Measurements from ENCODE around the gene SYNGAP1.

DNA sequence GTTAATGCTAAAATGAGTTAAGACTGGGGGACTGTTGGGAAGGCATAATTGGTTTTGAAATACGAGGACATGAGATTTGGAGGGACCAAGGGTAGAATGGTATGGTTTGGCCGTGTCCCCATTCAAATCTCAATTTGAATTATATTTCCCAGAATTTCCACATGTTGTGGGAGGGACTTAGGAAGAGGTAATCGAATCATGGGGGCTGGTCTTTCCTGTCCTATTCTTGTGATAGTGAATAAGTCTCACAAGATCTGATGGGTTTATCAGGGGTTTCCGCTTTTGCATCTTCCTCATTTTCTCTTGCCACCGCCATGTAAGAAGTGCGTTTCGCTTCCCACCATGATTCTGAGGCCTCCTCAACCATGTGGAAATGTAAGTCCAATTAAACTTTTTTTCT, 47.2 kb downstream of the SYNGAP1 start:
- TF ChIP-seq, protein P1, sequence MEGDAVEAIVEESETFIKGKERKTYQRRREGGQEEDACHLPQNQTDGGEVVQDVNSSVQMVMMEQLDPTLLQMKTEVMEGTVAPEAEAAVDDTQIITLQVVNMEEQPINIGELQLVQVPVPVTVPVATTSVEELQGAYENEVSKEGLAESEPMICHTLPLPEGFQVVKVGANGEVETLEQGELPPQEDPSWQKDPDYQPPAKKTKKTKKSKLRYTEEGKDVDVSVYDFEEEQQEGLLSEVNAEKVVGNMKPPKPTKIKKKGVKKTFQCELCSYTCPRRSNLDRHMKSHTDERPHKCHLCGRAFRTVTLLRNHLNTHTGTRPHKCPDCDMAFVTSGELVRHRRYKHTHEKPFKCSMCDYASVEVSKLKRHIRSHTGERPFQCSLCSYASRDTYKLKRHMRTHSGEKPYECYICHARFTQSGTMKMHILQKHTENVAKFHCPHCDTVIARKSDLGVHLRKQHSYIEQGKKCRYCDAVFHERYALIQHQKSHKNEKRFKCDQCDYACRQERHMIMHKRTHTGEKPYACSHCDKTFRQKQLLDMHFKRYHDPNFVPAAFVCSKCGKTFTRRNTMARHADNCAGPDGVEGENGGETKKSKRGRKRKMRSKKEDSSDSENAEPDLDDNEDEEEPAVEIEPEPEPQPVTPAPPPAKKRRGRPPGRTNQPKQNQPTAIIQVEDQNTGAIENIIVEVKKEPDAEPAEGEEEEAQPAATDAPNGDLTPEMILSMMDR (conservative IDR thresholded peaks at IDR 0.05 in 1 of 2, IDR thresholded peaks at IDR 0.05 in 1 of 2; ENCODE audit: extremely low read depth in 1 of 2, insufficient read depth in 1 of 2, low read depth in 1 of 2, low read length in 2 of 2), result no peak
- TF ChIP-seq EZH2 (IDR thresholded peaks at IDR 0.05; ENCODE audit: borderline replicate concordance, low read length), result no peak

All from mammary epithelial cell (primary cell).